ENCODE measurements around the gene BAK1. TPM values are rescaled to one million over a fixed set of nuclear protein-coding genes. Genes with fewer than 3 reads are reported as not detected.
"Not testable (repeated sequence)": the region's sequence is repeated elsewhere in the genome, so short reads cannot be mapped to it uniquely, and the experiment has no call there.

BAK1 gene
- total RNA-seq, 1 donor from 2014 or later: 10.7 TPM

- DNase-seq (ENCODE audit: low spot score); ATAC-seq; intact Hi-C loops (cut with DNase I): not testable (repeated sequence)
These were observed 49.5 kb downstream of the BAK1 start for GRCh38 chr6:33530617-33531016.

Other genes starting within 250 kb of the BAK1 start
- gene KIFC1, start 188.5 kb downstream of the BAK1 start, total RNA-seq: 1.5 TPM
- gene PHF1, start 169.3 kb downstream of the BAK1 start, total RNA-seq: 107 TPM
- gene CUTA, start 162.2 kb downstream of the BAK1 start, total RNA-seq: 107 TPM
- 30.2 TPM for gene SYNGAP1, start 160.2 kb downstream of the BAK1 start, total RNA-seq
- gene ZBTB9, start 125.7 kb downstream of the BAK1 start, total RNA-seq: 6.5 TPM
- gene ITPR3, start 41.0 kb upstream of the BAK1 start, total RNA-seq: 88.6 TPM
- gene UQCC2, start 131.4 kb upstream of the BAK1 start, total RNA-seq: 32.7 TPM
- gene IP6K3, start 166.6 kb upstream of the BAK1 start, total RNA-seq: 0.31 TPM
- 55.2 TPM for gene LEMD2, start 208.9 kb upstream of the BAK1 start, total RNA-seq
- gene MLN, start 223.7 kb upstream of the BAK1 start, total RNA-seq: not detected

Data from sciatic nerve (tissue), 2 donors.